Suppressor macrophage (primary cell): ENCODE results near the gene IL11.

Experiments used
- DNase-seq, 4 experiments: peaks; one replicate each; pipeline ENCODE4 v3.0.0-alpha.2; 2020 to 2022

Gene IL11

GRCh38 chr19:55372316-55373081 is 2.2 kb upstream of the IL11 start:
- no peak for DNase-seq

DNA sequence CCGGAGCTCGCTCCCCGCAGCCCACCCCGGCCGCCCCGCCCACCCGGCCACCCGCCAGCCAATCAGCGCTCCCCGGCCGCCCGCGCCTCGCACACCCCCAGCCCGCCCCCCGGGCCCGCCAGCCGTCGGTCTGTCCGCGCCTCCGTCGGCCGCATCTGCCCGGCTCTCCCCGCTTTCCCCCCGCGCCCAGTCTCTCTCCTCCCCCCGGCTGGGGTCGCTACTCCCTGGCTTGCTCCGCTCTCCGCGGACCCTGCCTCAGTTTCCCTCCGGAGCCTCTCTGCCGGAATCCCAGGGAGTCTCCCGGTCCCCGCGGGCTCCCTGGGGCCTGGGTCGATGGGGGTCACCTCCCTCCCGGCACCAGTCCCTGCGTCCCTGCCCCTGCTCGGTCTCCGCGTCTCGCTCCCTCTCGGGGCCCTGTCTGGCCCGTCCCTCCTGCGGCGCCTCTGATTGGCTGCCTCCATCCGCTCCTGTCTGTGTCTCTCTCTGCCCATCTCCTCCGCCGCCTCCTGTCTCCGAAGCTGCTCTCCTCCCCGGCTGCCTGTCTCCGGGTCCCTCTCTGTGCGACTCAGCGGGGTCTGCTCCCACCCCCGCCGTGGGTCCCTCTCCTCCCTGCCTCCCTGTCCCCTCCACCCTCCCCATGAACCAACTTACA is 484 bp downstream of the IL11 start:
- peak in 2 of 4 experiments; percentile 13 to 37 for DNase-seq

DNA sequence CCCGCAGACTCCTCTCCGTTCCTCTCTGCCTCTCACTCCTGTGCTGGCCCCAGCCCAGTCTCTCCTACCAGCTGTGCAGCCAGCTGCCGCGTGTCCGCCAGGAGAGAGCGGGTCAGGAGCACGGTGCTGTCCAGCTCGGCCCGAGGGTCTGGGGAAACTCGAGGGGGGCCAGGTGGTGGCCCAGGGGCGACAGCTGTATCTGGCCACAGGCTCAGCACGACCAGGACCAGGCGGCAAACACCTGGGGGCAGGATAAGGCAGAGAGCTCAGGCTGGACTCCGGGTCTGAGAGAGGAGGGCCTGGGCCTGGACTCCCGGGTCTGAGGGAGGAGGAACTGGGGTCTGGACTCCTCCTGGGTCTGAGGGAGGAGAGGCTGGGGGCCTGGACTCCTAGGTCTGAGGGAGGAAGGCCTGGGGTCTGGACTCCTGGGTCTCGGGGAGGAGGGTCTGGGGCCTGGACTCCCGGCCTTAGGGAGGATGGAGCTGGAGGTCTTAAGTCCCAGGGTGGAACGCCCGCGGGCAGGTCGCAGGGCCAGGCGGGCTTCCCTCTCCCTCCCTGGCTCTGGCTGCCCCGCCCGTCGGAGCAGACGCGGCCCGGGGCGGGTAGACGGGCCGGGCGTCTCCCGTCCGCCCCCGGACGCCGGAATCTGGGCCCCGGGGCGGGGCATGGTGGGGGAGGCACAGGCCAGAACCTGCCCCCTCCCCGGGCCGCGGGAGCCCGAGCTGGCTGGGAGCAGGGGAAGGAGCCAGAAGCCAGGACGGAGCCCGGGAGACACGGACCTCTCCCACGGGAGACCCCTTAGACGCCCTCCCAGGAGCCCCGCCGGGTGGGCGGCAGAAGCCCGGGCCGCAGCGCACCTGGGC is 1.3 kb downstream of the IL11 start:
- DNase-seq: peak; percentile 43 to 71 (median 54)

GRCh38 chr19:55368106-55368505 is 2.2 kb downstream of the IL11 start:
- no peak for DNase-seq

DNA sequence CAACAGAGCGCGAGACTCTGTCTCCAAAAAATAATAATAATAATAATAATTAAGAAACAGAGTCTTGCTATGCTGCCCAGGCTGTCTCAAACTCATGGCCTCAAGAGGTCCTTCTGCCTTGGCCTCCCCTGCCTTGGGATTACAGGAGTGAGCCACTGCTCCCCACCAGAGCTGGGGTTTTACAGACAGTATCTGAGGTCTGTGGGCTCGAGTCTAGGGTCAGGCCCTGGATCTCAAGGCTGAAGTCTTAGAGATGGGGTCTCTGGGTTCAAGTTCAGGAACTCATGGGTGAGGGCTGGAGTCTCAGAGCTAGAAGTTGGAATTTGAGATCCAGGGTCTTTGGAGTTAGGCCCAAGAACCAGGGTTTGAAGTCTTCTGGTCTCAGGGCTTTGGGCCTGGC is 3.5 kb downstream of the IL11 start:
- DNase-seq: no peak

DNA sequence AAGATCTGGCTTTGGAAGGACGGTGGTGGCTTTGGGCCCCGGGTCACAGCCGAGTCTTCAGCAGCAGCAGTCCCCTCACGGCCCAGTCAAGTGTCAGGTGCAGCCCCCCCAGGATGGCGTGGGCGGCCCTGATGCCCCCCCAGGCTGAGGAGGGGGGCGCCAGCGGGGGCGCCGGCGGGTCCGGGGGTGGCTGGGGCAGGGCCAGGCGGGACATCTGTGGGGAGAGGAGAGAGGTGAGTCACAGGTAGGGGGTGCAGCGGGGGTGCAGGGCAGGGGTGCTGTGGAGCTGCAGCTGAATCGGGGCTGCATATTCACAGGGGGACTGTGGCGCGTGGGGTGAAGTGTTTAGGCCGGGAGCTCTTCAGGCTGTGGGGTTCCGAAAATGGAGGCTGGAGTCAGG is 4.3 kb downstream of the IL11 start:
- DNase-seq: no peak

GRCh38 chr19:55365245-55365644 is 5.0 kb downstream of the IL11 start:
- DNase-seq: no peak

GRCh38 chr19:55362990-55363716 is 7.1 kb downstream of the IL11 start, which contains the start of gene GARIN5B:
TSS of gene GARIN5B (minus strand) at chr19:55363260. CDS start at chr19:55363066, 194 bp downstream.
- DNase-seq: no peak

DNA sequence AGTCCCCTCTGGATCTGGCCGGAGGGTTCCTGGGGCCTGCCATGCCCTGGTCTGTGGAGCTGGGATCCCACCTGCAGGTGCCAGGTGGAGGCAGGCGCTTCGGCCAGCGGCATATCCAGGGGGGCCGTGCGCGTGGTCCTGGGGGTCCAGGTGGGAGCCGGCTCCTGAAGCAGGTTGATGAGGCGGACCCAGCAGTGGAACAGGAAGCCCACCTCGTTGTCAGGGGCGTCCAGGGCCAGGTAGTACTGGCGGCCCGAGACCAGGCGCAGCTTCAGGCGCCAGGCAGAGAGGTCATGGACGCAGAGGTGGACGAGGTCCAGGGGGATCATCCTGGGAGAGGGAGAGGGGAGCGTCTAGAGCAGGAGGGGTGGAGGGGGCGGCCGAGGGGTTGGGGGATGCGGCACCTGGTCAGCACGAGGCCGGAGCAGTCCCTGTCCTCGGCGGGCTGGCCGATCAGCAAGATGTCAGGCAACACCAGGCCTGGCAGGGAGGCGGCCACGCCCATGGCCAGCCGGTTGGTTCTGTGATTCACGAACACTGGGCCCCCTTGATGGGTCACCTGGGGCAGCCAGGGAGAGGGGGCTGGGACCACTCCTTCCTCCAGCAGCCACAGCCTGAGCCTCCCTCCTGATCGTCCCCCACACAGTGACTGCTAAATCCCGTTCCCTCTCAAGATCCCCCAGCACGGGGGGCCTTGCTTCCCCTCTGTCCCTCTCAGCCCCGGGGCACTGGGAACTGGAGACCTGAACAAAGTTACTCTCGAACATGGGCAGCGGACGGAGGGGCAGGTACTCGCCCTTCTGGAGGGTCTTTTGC is 7.9 kb downstream of the IL11 start:
- DNase-seq: no peak

- DNase-seq: no peak
Observed at GRCh38 chr19:55360902-55361301, 9.4 kb downstream of the IL11 start.

DNA sequence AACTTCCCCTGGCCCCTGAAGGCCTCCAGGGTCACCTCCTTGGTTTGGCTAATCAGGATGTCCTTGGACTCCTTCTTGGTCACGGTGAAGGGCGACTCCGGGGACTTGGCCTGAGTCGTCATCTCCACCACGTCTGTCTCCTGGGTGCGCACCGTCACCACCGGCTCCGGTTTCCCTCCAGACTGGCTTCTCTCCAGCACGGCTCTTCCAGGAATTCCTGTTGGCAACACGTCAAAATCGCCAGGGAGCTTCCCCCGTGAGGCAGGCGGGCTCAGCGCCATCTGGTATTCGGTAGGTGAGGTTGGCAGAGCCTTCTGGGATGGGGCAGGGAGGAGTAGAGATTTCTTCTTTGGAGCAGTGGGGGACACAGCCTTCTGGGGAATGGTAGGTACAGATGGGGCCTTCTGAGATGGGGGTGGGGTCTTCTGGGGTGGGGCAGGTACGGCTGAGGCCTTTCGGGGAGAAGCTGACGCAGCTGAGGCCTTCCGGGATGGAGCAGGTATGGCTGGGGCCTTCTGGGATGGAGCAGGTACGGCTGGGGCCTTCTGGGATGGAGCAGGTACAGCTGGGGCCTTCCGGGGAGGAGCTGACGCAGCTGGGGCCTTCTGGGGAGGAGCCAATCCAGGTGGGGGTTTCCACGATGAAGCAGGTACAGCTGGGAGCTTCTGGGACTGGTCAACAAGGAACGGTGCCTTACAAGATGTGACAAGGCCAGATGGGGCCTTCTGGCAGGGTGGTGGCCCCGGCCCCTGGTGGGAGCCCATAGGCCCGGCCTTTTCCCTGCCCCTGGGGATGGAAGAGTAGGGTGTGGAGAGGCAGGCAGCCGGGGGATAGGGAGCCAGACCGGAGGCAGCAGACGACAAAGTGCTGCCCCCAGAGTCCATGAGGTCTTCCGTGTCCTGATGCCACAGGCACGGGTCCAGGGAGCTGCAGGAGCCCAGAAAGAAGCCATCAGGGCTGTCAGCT is 11.0 kb downstream of the IL11 start:
- no peak for DNase-seq

DNA sequence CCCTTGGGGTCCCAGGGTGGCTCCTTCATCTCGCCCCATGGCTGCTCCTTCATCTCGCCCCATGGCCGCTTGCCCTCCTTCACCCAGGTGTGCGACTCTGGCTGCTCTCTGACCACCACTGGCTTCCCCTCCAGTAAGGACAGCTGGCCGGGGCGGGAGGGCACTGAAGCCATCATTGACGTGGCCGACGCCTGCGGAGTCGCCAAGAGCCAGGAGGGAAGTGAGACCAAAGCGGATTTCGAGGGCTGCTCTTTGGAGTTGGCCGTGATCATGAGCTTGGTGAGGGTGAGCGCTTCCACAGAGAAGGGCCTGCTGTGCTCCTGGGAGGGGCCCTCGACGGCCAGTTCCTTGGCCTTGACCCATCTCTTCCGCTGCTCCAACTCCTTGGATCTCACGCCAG is 11.8 kb downstream of the IL11 start:
- no peak for DNase-seq

GRCh38 chr19:55355213-55355821 is 14.9 kb downstream of the IL11 start:
- no peak for DNase-seq

- no peak for DNase-seq
Observed at GRCh38 chr19:55354698-55355212, 15.5 kb downstream of the IL11 start, which contains the start of gene COX6B2. TSS of gene COX6B2 (minus strand) at chr19:55354719. CDS start at chr19:55354521, 198 bp downstream.

DNA sequence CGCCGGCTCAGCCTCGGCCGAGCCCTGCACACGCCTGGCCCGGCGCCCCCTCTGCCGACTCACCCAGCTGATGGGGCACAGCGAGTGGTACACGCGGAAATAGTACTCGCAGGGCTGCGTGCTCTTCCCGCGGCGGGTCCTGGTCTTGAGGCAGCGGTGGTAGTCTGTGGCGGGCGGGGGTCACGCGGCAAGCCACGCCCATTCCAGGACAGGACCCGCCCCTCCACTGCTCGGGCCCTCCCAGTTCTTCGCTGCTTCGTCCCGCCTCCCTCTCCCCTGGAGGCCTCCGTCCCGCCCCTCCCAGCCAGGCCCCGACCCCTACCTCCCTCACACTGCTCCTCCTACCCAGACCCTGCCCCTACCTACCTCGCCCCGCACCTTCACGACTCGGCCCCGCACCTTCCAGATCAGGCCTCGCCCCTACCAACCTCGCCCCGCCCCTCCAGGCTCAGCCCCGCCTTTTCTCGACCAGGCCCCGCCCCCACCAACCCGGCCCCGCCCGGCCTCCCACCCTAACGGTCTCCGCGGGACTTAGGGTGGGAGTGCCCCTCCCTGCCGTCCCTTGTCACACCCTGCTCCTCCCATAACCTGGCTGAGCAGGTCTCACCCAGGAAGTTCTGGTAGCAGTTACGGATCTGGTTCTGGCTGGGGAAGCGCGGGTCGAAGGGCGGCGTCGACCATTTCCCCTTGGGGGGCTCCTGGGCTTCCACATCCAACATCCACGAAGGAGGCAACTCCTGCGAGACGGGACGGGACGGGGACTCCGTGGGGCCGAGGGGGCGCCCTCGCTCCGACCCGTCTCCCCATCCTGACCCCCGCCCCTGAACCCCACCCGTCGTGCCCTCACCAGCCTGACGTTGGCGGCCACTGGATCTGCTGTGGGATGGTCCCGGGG is 16.2 kb downstream of the IL11 start:
- peak; percentile 65 to 79 (median 74) for DNase-seq

DNA sequence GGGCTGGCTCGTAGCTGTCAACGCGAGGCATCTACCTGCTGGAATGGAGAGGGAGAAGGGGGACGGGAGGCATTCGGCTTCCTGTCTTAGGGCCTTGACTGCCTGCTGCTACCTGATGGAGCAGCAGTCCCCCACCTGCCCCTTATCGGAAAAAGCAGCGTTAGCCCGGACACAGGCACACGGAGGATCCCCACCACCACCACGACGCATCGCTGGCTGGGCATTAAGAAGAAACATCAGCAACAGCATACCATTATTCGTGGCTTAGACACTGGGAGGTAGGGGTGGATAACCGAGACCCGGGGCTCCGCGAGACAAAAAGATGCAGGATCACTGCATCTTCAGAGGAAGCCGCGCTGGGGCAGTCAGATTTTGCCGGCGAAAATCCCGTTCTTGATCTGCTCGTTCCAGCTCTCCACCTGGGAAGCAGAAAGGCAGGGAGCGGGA is 16.9 kb downstream of the IL11 start:
- DNase-seq: no peak

GRCh38 chr19:55352549-55353145 is 17.6 kb downstream of the IL11 start:
- no peak for DNase-seq

DNA sequence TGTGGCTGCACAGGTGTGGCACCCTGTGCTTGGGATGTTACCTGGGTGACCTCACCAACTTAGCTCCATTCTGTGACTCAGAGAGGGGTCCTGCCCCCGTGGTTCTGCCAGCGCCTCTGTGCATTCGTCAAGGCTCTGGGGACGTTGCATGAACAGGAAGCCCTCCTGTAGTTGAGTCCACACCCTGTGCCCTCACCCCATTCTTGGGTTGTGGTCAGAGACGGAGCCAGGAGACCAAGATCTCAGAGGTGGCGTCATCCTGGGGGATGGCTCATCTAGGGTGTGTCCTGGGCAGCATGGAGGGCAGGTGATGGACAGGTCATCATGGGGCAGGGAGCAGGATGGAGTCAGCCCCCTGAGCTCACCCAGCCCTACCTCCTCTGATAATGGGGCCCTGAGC is 18.2 kb downstream of the IL11 start:
- DNase-seq: no peak
